HEK293 (cell line): ENCODE data around the gene ZHX3.

ENCODE experiments used
- GLI4 ChIP-seq: fragments of 450-650 bp; formaldehyde crosslinking; IDR thresholded peaks from 2 replicates; pipeline ENCODE4 v1.5.1; 2016; ENCODE audit warnings: missing biosample characterization, missing genetic modification characterization
- ZBTB20 ChIP-seq: fragments of 450-650 bp; formaldehyde crosslinking; IDR thresholded peaks from 2 replicates; pipeline ENCODE4 v1.5.1; 2016; ENCODE audit warnings: missing biosample characterization, missing genetic modification characterization
- ZBTB7A ChIP-seq: fragments of 450-650 bp; formaldehyde crosslinking; IDR thresholded peaks from 2 replicates; pipeline ENCODE4 v1.5.1; 2016; ENCODE audit warnings: low read depth, missing biosample characterization, missing genetic modification characterization
- ZBTB8A ChIP-seq: fragments of 450-650 bp; formaldehyde crosslinking; IDR thresholded peaks from 2 replicates; pipeline ENCODE4 v1.5.1; 2016; ENCODE audit warnings: missing biosample characterization, missing genetic modification characterization
- ZNF114 ChIP-seq: fragments of 450-650 bp; formaldehyde crosslinking; IDR thresholded peaks from 2 replicates; pipeline ENCODE4 v1.5.0; 2017; ENCODE audit warnings: missing biosample characterization, missing genetic modification characterization
- ZNF274 ChIP-seq, 2 experiments: fragments of 200-500 bp in 1 of 2; fragments of 450-650 bp in 1 of 2; sonication (Bioruptor generic) in 1 of 2; formaldehyde crosslinking in 1 of 2; IDR thresholded peaks; 2 replicates each; pipeline versions ENCODE4 v1.5.1 to v1.6.1; 2014 to 2016; ENCODE audit warnings: borderline replicate concordance in 1 of 2, inconsistent platforms in 1 of 2, low read length in 1 of 2, missing biosample characterization in 1 of 2, missing genetic modification characterization in 1 of 2
- ZNF398 ChIP-seq: fragments of 450-650 bp; formaldehyde crosslinking; IDR thresholded peaks from 2 replicates; pipeline ENCODE4 v1.5.1; 2017; ENCODE audit warnings: missing biosample characterization, missing genetic modification characterization
- ZNF416 ChIP-seq: fragments of 450-650 bp; formaldehyde crosslinking; IDR thresholded peaks from 2 replicates; pipeline ENCODE4 v1.5.1; 2016; ENCODE audit warnings: missing biosample characterization, missing genetic modification characterization
- ZNF514 ChIP-seq: fragments of 450-650 bp; formaldehyde crosslinking; IDR thresholded peaks from 2 replicates; pipeline ENCODE4 v1.5.1; 2016; ENCODE audit warnings: missing biosample characterization, missing genetic modification characterization
- ZNF629 ChIP-seq: fragments of 450-650 bp; formaldehyde crosslinking; IDR thresholded peaks from 2 replicates; pipeline ENCODE4 v1.5.1; 2017; ENCODE audit warnings: missing biosample characterization, missing genetic modification characterization
- ZNF660 ChIP-seq: fragments of 450-650 bp; IDR thresholded peaks from 2 replicates; pipeline ENCODE4 v1.5.1; 2018; ENCODE audit warnings: missing biosample characterization, mild to moderate bottlenecking, missing genetic modification characterization
- ZNF707 ChIP-seq: fragments of 450-650 bp; formaldehyde crosslinking; IDR thresholded peaks from 2 replicates; pipeline ENCODE4 v1.5.1; 2016; ENCODE audit warnings: missing biosample characterization, missing genetic modification characterization
- ZNF777 ChIP-seq: fragments of 450-650 bp; formaldehyde crosslinking; IDR thresholded peaks from 2 replicates; pipeline ENCODE4 v1.5.1; 2017; ENCODE audit warnings: missing biosample characterization, missing genetic modification characterization, borderline replicate concordance
- TF ChIP-seq, protein P1 (sequence below): fragments of 450-650 bp; formaldehyde crosslinking; IDR thresholded peaks from 2 replicates; pipeline ENCODE4 v1.5.1; 2016; ENCODE audit warnings: missing biosample characterization, missing genetic modification characterization

DNA sequence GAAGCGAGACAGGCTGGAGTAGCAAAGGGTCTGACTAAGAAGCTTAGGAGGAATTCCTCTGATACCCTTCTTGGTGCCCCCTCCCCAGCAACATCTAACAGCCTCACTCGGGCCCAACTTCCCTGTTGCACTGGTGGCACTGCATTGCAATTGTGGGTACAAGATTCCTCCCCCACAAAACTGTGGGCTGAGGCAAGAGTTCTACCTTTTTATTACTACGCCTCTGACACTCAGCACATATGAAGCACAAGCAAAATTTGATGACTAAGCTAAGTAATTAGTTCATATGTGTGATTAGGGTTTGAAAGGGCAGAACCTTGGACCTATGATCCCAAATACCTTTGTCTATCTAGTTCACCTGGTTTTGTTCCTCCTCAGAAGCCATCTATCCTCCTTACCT, 83.5 kb downstream of the ZHX3 start:
- TF ChIP-seq, protein P1, sequence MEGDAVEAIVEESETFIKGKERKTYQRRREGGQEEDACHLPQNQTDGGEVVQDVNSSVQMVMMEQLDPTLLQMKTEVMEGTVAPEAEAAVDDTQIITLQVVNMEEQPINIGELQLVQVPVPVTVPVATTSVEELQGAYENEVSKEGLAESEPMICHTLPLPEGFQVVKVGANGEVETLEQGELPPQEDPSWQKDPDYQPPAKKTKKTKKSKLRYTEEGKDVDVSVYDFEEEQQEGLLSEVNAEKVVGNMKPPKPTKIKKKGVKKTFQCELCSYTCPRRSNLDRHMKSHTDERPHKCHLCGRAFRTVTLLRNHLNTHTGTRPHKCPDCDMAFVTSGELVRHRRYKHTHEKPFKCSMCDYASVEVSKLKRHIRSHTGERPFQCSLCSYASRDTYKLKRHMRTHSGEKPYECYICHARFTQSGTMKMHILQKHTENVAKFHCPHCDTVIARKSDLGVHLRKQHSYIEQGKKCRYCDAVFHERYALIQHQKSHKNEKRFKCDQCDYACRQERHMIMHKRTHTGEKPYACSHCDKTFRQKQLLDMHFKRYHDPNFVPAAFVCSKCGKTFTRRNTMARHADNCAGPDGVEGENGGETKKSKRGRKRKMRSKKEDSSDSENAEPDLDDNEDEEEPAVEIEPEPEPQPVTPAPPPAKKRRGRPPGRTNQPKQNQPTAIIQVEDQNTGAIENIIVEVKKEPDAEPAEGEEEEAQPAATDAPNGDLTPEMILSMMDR (tag by site-specific recombination): no peak
- TF ChIP-seq ZNF416 (tag by site-specific recombination) (no peak), ZNF707 (no peak), ZNF629 (tag by site-specific recombination) (no peak), GLI4 (tag by site-specific recombination) (no peak), ZBTB7A (tag by site-specific recombination) (no peak), ZBTB8A (tag by site-specific recombination) (no peak), ZNF114 (tag by site-specific recombination) (no peak), ZNF777 (tag by site-specific recombination) (no peak), ZNF514 (tag by site-specific recombination) (no peak), ZNF274 (IDR thresholded peaks at IDR 0.05; ENCODE audit: low read length) (no peak), ZNF274 (tag by site-specific recombination; IDR thresholded peaks at IDR 0.05; ENCODE audit: borderline replicate concordance) (no peak), ZNF398 (no peak), ZBTB20 (tag by site-specific recombination) (no peak), ZNF660 (tag by site-specific recombination) (no peak)
